Ovary (tissue), 3 donors: Measurements from ENCODE around the gene ADAMTS2.

ENCODE experiments used
- EP300 ChIP-seq: sonication (generic); formaldehyde crosslinking; IDR thresholded peaks from one replicate; pipeline ENCODE4 v1.6.1; 2017; ENCODE audit warnings: antibody characterized with exemption
- POLR2A ChIP-seq: fragments of 450-650 bp; IDR thresholded peaks from one replicate; pipeline ENCODE4 v1.6.1; 2017; ENCODE audit warnings: antibody characterized with exemption, mild to moderate bottlenecking, moderate library complexity
- TF ChIP-seq, protein P1 (sequence below), 3 donors: fragments of 450-650 bp in 2 of 3; fragments of 200-600 bp in 1 of 3; IDR thresholded peaks; one replicate each; pipeline versions ENCODE4 v1.5.1 to v1.8.0; 2016 to 2022; ENCODE audit warnings: antibody characterized with exemption in 3 of 3, mild to moderate bottlenecking in 1 of 3
- donor health status: DM: no; HTN: no; CAD: no.

DNA sequence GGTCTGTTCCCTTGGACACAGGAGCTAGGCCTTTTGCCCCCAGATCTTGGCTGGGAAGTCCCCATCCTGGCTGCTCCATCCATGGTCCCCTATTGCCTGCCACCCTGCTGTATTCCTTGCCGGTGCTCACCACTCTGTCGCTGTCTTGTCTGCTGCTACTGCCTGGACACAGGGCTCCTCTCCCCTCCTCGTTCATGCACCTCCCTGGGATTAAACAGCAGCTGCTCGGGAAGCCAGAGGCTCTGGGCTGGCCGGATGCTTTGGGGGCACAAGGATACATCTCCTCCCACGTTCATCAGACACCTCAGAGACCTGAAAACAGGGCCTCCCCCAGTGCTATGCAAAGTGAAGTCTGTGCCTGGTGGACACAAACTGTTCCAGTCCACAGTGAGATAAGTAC, 174.7 kb downstream of the ADAMTS2 start:
- TF ChIP-seq, protein P1, sequence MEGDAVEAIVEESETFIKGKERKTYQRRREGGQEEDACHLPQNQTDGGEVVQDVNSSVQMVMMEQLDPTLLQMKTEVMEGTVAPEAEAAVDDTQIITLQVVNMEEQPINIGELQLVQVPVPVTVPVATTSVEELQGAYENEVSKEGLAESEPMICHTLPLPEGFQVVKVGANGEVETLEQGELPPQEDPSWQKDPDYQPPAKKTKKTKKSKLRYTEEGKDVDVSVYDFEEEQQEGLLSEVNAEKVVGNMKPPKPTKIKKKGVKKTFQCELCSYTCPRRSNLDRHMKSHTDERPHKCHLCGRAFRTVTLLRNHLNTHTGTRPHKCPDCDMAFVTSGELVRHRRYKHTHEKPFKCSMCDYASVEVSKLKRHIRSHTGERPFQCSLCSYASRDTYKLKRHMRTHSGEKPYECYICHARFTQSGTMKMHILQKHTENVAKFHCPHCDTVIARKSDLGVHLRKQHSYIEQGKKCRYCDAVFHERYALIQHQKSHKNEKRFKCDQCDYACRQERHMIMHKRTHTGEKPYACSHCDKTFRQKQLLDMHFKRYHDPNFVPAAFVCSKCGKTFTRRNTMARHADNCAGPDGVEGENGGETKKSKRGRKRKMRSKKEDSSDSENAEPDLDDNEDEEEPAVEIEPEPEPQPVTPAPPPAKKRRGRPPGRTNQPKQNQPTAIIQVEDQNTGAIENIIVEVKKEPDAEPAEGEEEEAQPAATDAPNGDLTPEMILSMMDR (IDR thresholded peaks at IDR 0.05), result no peak
- TF ChIP-seq POLR2A (no peak), EP300 (no peak)
